AG04450 (cell line): ENCODE measurements around the gene FHIT. TPM values are rescaled to one million over a fixed set of nuclear protein-coding genes. Genes with fewer than 3 reads are reported as not detected.

Source experiments
- CTCF ChIA-PET: fragments of 300-600, 350-600 bp; formaldehyde crosslinking; extraction: SDS; loops from one replicate; lab custom pipeline; 2022; ENCODE audit warnings: antibody characterized with exemption, inconsistent platforms; lab: Charles Lee
- POLR2A ChIA-PET: fragments of 350-600 bp; formaldehyde crosslinking; extraction: SDS; loops from one replicate; lab custom pipeline; 2021; ENCODE audit warnings: antibody characterized with exemption, inconsistent platforms; lab: Yijun Ruan, JAX
- DNase-seq: peaks from one replicate; pipeline ENCODE4 v3.0.0-alpha.2; 2011; ENCODE audit warnings: low read depth, low spot score
- H3K27ac ChIP-seq: one replicate; pipeline ENCODE4 v1.5.1; 2012; ENCODE audit warnings: low read depth, low read length, control low read depth
- H3K27me3 ChIP-seq: one replicate; pipeline ENCODE4 v1.6.0; 2012; ENCODE audit warnings: low read length; ENCODE audit not compliant: control insufficient read depth, insufficient read depth
- H3K4me3 ChIP-seq: 2 replicates; pipeline ENCODE4 v1.5.1; 2011; ENCODE audit warnings: mild to moderate bottlenecking, low read depth, low read length, control low read depth
- H3K9me3 ChIP-seq: 2 replicates; pipeline ENCODE4 v1.5.1; 2012; ENCODE audit warnings: low read length; ENCODE audit not compliant: control insufficient read depth, insufficient read depth
- CTCF ChIP-seq: IDR thresholded peaks from 2 replicates; pipeline ENCODE4 v1.5.1; 2011; ENCODE audit warnings: low read depth, low read length, control low read depth, inconsistent platforms
- polyA plus RNA-seq: library from polyadenylated mRNA; depleted of rRNA; stranded (reverse); fragments of >200 nt; gene quantifications from 2 replicates; pipeline ENCODE4 v1.2.3, GENCODE V29; 2011

FHIT gene
- polyA plus RNA-seq, 1 experiment = 0.17 TPM

- Histone ChIP-seq H3K27ac (no peak overlapping the region), H3K9me3 (no peaks in the 10 kb centered on the region), H3K4me3 (no peak overlapping the region), H3K27me3 (no peaks in the 10 kb centered on the region)
- POLR2A ChIA-PET = no interaction called here
- DNase-seq = no peak
- CTCF ChIA-PET = no interaction called here
- TF ChIP-seq CTCF = no peak
These were observed 1149.6 kb downstream of the FHIT start for GRCh38 chr3:60101621-60102020.

- ChIA-PET CTCF (no interaction called here), POLR2A (no interaction called here)
- no peak for TF ChIP-seq CTCF
- no peaks in the 10 kb centered on the region for H3K9me3 ChIP-seq
- H3K27me3 ChIP-seq = no peaks in the 10 kb centered on the region
- H3K4me3 ChIP-seq = no peak overlapping the region
- no peak for DNase-seq
- H3K27ac ChIP-seq = no peak overlapping the region
These were observed 1154.8 kb downstream of the FHIT start for GRCh38 chr3:60096403-60096802.

- Histone ChIP-seq H3K9me3 (no peaks in the 10 kb centered on the region), H3K4me3 (no peak overlapping the region), H3K27ac (no peak overlapping the region), H3K27me3 (no peaks in the 10 kb centered on the region)
- POLR2A ChIA-PET = no interaction called here
- DNase-seq = no peak
- CTCF ChIA-PET = no interaction called here
- TF ChIP-seq CTCF = no peak
These were observed 1155.3 kb downstream of the FHIT start for GRCh38 chr3:60095930-60096329.

GRCh38 chr3:60095516-60095915 is 1155.7 kb downstream of the FHIT start:
- Histone ChIP-seq H3K9me3 (no peaks in the 10 kb centered on the region), H3K27ac (no peak overlapping the region), H3K4me3 (no peak overlapping the region), H3K27me3 (no peaks in the 10 kb centered on the region)
- POLR2A ChIA-PET = no interaction called here
- DNase-seq = no peak
- TF ChIP-seq CTCF = no peak
- CTCF ChIA-PET = no interaction called here

GRCh38 chr3:60094392-60094947 is 1156.8 kb downstream of the FHIT start:
- no peak for DNase-seq
- H3K27ac ChIP-seq = no peak overlapping the region
- H3K4me3 ChIP-seq = no peak overlapping the region
- no peaks in the 10 kb centered on the region for H3K9me3 ChIP-seq
- ChIA-PET POLR2A (no interaction called here), CTCF (no interaction called here)
- no peaks in the 10 kb centered on the region for H3K27me3 ChIP-seq
- no peak for TF ChIP-seq CTCF
